Heart right ventricle (tissue), 16 donors: Measurements from ENCODE around the gene NDUFC2. TPM values are rescaled to one million over a fixed set of nuclear protein-coding genes. Genes with fewer than 3 reads are reported as not detected.
A peak's percentile ranks its signal among the peaks of the same experiment; 100 is the strongest.

ENCODE experiments used
- ATAC-seq, 8 donors: fragments of 200-7000 bp; cut with Tn5 transposase; one replicate each; pipeline ENCODE4 v1.9.1; 2020; ENCODE audit warnings: mild to moderate bottlenecking in 8 of 8, moderate library complexity in 8 of 8, moderate number of reproducible peaks in 1 of 8
- DNase-seq, 2 donors: peaks; one replicate each; pipeline ENCODE4 v3.0.0-alpha.2; 2020
- H3K27ac ChIP-seq, 10 donors: fragments of 200-600 bp; sonication (generic) in 2 of 10; one replicate each; pipeline versions ENCODE4 v1.5.0 to v1.8.0; 2020 to 2022; ENCODE audit warnings: mild to moderate bottlenecking in 3 of 10
- H3K27me3 ChIP-seq, 7 donors: fragments of 200-600 bp; one replicate each; pipeline ENCODE4 v1.8.0; 2021 to 2022; ENCODE audit warnings: mild to moderate bottlenecking in 2 of 7
- H3K36me3 ChIP-seq, 9 donors: fragments of 200-600 bp; sonication (generic) in 1 of 9; one replicate each; pipeline versions ENCODE4 v1.5.0 to v1.8.0; 2020 to 2022; ENCODE audit warnings: mild to moderate bottlenecking in 2 of 9
- H3K4me1 ChIP-seq, 9 donors: fragments of 200-600 bp; sonication (generic) in 1 of 9; one replicate each; pipeline versions ENCODE4 v1.5.0 to v1.8.0; 2020 to 2022; ENCODE audit warnings: mild to moderate bottlenecking in 4 of 9
- H3K4me3 ChIP-seq, 10 donors: fragments of 200-600 bp; sonication (generic) in 2 of 10; one replicate each; pipeline versions ENCODE4 v1.5.0 to v1.8.0; 2020 to 2022; ENCODE audit warnings: mild to moderate bottlenecking in 7 of 10, moderate library complexity in 2 of 10
- H3K9me3 ChIP-seq, 11 donors: fragments of 200-600 bp in 10 of 11; sonication (generic) in 2 of 11; one replicate each; pipeline versions ENCODE4 v1.5.0 to v1.8.0; 2013 to 2022; ENCODE audit warnings: mild to moderate bottlenecking in 2 of 11, control low read depth in 1 of 11, moderate library complexity in 1 of 11
- CTCF ChIP-seq, 9 donors: fragments of 200-600 bp; sonication (generic) in 2 of 9; IDR thresholded peaks; one replicate each; pipeline versions ENCODE4 v1.5.0 to v1.8.0; 2021 to 2022; ENCODE audit warnings: antibody characterized with exemption in 9 of 9, mild to moderate bottlenecking in 5 of 9, moderate library complexity in 1 of 9
- WGBS, 2 donors: extraction: QIAGEN DNeasy Blood & Tissue Kit; methylation state at CpG; one replicate each; pipeline ENCODE4 v1.1.7; 2013; ENCODE audit warnings: inconsistent platforms in 1 of 2; 5-methylcytosine and 5-hydroxymethylcytosine counted together
- intact Hi-C, 10 donors: fragments of 100-400 bp; cut with DNase I; formaldehyde crosslinking; loops; one replicate each; pipeline versions ENCODE4 v1.11.1 to v1.14.2; 2022
- polyA plus RNA-seq, 2 donors: library from polyadenylated mRNA; stranded (reverse); fragments of 200-250 nt; gene quantifications; one replicate each; pipeline ENCODE4 v1.2.3, GENCODE V29; 2013
- total RNA-seq, 10 donors: library from RNA; stranded (reverse); fragmentation: NEBNext Ultra II Directional in 3 of 10; extraction: Animal tissue kit (Norgen Biotek cat#: 25700) in 3 of 10; gene quantifications; one replicate each; pipeline versions ENCODE4 v1.2.1 to v1.2.4, GENCODE V29; 2021 to 2023
- donor health status: Arrhythmogenic right ventricular cardiomyopathy.
- donor health status: ischemic (EF 13 %, LVEDD 7.1; RV severe dilation, severe dysfunction).
- donor health status: healthy with polysubstance abuse.
- donor health status: DM: no; HTN: yes; CAD: no.
- donor health status: DM: no; HTN: no; CAD: no.
- donor health status: ischemic (EF 25% LVEDD 6.9; RV normal size, moderate dysfunction).
- donor health status: ischemic (EF 25% LVEDD 5.7; RV mildly dilated, moderate dysfunction).
- donor health status: healthy.
- donor health status: DM: yes; HTN: yes; CAD: no.
- donor health status: Ischemic cardiomyopathy.
- donor health status: ischemic (EF 35%, LVEDD 5.7; RV mildly dilated, moderate dysfunction).
- donor health status: nonischemic (EF 11% LVEDD 7.7; RV severe dilation, severe dysfunction).
- donor health status: DM: yes; HTN: yes; CAD: no.
- donor health status: PGD.
- donor health status: ischemic (EF 29% LVEDD 5.4; RV normal size, mild dysfunction).
- donor health status: nonischemic (EF 23%, LVEDD 6.1; RV moderate dilation, normal function).

Gene NDUFC2
- total and polyA plus RNA-seq, 12 donors = 69.7 to 400 (median 275) TPM

- no peak overlapping the region for H3K27ac ChIP-seq
- 84 to 91% methylated on average over 4 of the region's 4 CpGs for WGBS, 2 donors
- no peak overlapping the region for H3K4me3 ChIP-seq
- H3K9me3 ChIP-seq = no peaks in the 10 kb centered on the region
- ATAC-seq (no peak), DNase-seq (no peak)
- TF ChIP-seq CTCF (IDR thresholded peaks at IDR 0.05) = no peak
- peaks cover 3 to 53% (median 33%) of the 10 kb centered on the region in 9 donors for H3K4me1 ChIP-seq
- H3K36me3 ChIP-seq = peaks cover 0 to 73% (median 18%) of the 10 kb centered on the region in 9 donors
- no peaks in the 10 kb centered on the region for H3K27me3 ChIP-seq
- intact Hi-C loops = no loop called here
Measured at GRCh38 chr11:78072455-78072854, 7.2 kb downstream of the NDUFC2 start.

- H3K4me3 ChIP-seq = no peak overlapping the region
- no peak for DNase-seq
- H3K27ac ChIP-seq = no peak overlapping the region
- no peak for TF ChIP-seq CTCF (IDR thresholded peaks at IDR 0.05)
- peaks cover under 1 to 45% (median 25%) of the 10 kb centered on the region in 9 donors for H3K4me1 ChIP-seq
- WGBS, 2 donors = 67 to 68% methylated on average over 3 of the region's 3 CpGs
- peaks cover 0 to 77% (median 18%) of the 10 kb centered on the region in 9 donors for H3K36me3 ChIP-seq
- H3K27me3 ChIP-seq = no peaks in the 10 kb centered on the region
- no peaks in the 10 kb centered on the region for H3K9me3 ChIP-seq
- no peak for ATAC-seq
- intact Hi-C loops = no loop called here
Measured at GRCh38 chr11:78071717-78072116, 7.9 kb downstream of the NDUFC2 start.

GRCh38 chr11:78070621-78071020 is 9.0 kb downstream of the NDUFC2 start:
- DNase-seq (no peak), ATAC-seq (peak in 2 of 8 donors; percentile 31 to 45)
- H3K27ac ChIP-seq = no peak overlapping the region
- H3K9me3 ChIP-seq = no peaks in the 10 kb centered on the region
- no peak overlapping the region for H3K4me3 ChIP-seq
- H3K36me3 ChIP-seq = peaks cover 0 to 66% (median 18%) of the 10 kb centered on the region in 9 donors
- WGBS, 2 donors = 73 to 79% methylated on average over 2 of the region's 2 CpGs
- TF ChIP-seq CTCF (IDR thresholded peaks at IDR 0.05) = no peak
- H3K27me3 ChIP-seq = no peaks in the 10 kb centered on the region
- intact Hi-C loops = no loop called here
- peaks cover 0 to 35% (median 15%) of the 10 kb centered on the region in 9 donors for H3K4me1 ChIP-seq

GRCh38 chr11:78069465-78069864 is 10.2 kb downstream of the NDUFC2 start:
- no peak overlapping the region for H3K4me3 ChIP-seq
- intact Hi-C loops = no loop called here
- peaks cover 0 to 64% (median 18%) of the 10 kb centered on the region in 9 donors for H3K36me3 ChIP-seq
- no peaks in the 10 kb centered on the region for H3K27me3 ChIP-seq
- 42 to 43% methylated on average over 2 of the region's 2 CpGs for WGBS, 2 donors
- ATAC-seq = peak in 6 of 8 donors; percentile 14 to 55 (median 38)
- peaks cover 0 to 23% (median 10%) of the 10 kb centered on the region in 9 donors for H3K4me1 ChIP-seq
- TF ChIP-seq CTCF (IDR thresholded peaks at IDR 0.05) = no peak
- no peaks in the 10 kb centered on the region for H3K9me3 ChIP-seq
- H3K27ac ChIP-seq = peak overlapping the region in 4 of 10 donors; percentile 31 to 46 (median 38)
- DNase-seq = peak in 1 of 2 donors; percentile 57
